Osteoblast (primary cell): ENCODE data around the gene SARS1. TPM values are rescaled to one million over a fixed set of nuclear protein-coding genes. Genes with fewer than 3 reads are reported as not detected.
A peak's percentile ranks its signal among the peaks of the same experiment; 100 is the strongest.
"Not testable (repeated sequence)": the region's sequence is repeated elsewhere in the genome, so short reads cannot be mapped to it uniquely, and the experiment has no call there.

Experiments
- DNase-seq: peaks from one replicate; pipeline ENCODE4 v3.0.0; 2011; ENCODE audit warnings: low spot score, mixed read lengths; ENCODE audit not compliant: insufficient read length; ENCODE audit errors: missing footprints
- H2AFZ ChIP-seq: 2 replicates; pipeline ENCODE4 v1.6.0; 2011; ENCODE audit warnings: mild to moderate bottlenecking, low read length
- H3K27ac ChIP-seq: 2 replicates; pipeline ENCODE4 v1.5.1; 2011; ENCODE audit warnings: mild to moderate bottlenecking, low read depth, low read length, moderate library complexity
- H3K27me3 ChIP-seq: 2 replicates; pipeline ENCODE4 v1.6.0; 2012; ENCODE audit warnings: mild to moderate bottlenecking, control low read depth, inconsistent platforms, low read length, moderate library complexity; ENCODE audit not compliant: insufficient read depth
- H3K36me3 ChIP-seq: 2 replicates; pipeline ENCODE4 v1.5.1; 2011; ENCODE audit warnings: mild to moderate bottlenecking, low read length, control low read depth, moderate library complexity; ENCODE audit not compliant: insufficient read depth
- H3K4me1 ChIP-seq: 2 replicates; pipeline ENCODE4 v1.5.1; 2011; ENCODE audit warnings: mild to moderate bottlenecking, low read length, control low read depth, moderate library complexity; ENCODE audit not compliant: insufficient read depth
- H3K4me2 ChIP-seq: 2 replicates; pipeline ENCODE4 v1.6.0; 2011; ENCODE audit warnings: mild to moderate bottlenecking, low read length; ENCODE audit not compliant: insufficient read depth
- H3K4me3 ChIP-seq: fragments of 200-600 bp; sonication (generic); 3 replicates; pipeline ENCODE4 v1.5.1; 2012; ENCODE audit warnings: mild to moderate bottlenecking, low read length, inconsistent platforms; ENCODE audit not compliant: insufficient read depth
- H3K79me2 ChIP-seq: 2 replicates; pipeline ENCODE4 v1.6.0; 2012; ENCODE audit warnings: mild to moderate bottlenecking, low read length, control low read depth, inconsistent platforms; ENCODE audit not compliant: insufficient read depth
- H3K9me3 ChIP-seq: 2 replicates; pipeline ENCODE4 v1.5.1; 2011; ENCODE audit warnings: low read depth, low read length, control low read depth
- H4K20me1 ChIP-seq: 2 replicates; pipeline ENCODE4 v1.6.0; 2012; ENCODE audit warnings: mild to moderate bottlenecking, low read length, control low read depth; ENCODE audit not compliant: insufficient read depth
- total RNA-seq: library from RNA; depleted of rRNA; stranded (reverse); fragments of >200 nt; gene quantifications from 2 replicates; pipeline ENCODE4 v1.2.3, GENCODE V29; 2012
- TF ChIP-seq, protein P1 (sequence below): IDR thresholded peaks from 2 replicates; pipeline ENCODE4 v1.5.1; 2011; ENCODE audit warnings: mild to moderate bottlenecking, low read depth, low read length, moderate library complexity; ENCODE audit errors: extremely low read depth

Gene SARS1
- total RNA-seq, 1 donor: 392 TPM

GRCh38 chr1:109170035-109170764, 43.5 kb upstream of the SARS1 start:
- H3K4me1 ChIP-seq: peaks cover 6% of the 10 kb centered on the region
- no peaks in the 10 kb centered on the region for H4K20me1 ChIP-seq
- H3K27ac ChIP-seq: no peak overlapping the region
- no peak overlapping the region for H3K4me2 ChIP-seq
- no peaks in the 10 kb centered on the region for H3K9me3 ChIP-seq
- no peaks in the 10 kb centered on the region for H3K27me3 ChIP-seq
- no peak overlapping the region for H2AFZ ChIP-seq
- no peak overlapping the region for H3K4me3 ChIP-seq
- TF ChIP-seq, protein P1, sequence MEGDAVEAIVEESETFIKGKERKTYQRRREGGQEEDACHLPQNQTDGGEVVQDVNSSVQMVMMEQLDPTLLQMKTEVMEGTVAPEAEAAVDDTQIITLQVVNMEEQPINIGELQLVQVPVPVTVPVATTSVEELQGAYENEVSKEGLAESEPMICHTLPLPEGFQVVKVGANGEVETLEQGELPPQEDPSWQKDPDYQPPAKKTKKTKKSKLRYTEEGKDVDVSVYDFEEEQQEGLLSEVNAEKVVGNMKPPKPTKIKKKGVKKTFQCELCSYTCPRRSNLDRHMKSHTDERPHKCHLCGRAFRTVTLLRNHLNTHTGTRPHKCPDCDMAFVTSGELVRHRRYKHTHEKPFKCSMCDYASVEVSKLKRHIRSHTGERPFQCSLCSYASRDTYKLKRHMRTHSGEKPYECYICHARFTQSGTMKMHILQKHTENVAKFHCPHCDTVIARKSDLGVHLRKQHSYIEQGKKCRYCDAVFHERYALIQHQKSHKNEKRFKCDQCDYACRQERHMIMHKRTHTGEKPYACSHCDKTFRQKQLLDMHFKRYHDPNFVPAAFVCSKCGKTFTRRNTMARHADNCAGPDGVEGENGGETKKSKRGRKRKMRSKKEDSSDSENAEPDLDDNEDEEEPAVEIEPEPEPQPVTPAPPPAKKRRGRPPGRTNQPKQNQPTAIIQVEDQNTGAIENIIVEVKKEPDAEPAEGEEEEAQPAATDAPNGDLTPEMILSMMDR: no peak
- H3K36me3 ChIP-seq: no peaks in the 10 kb centered on the region
- no peak for DNase-seq
- H3K79me2 ChIP-seq: no peaks in the 10 kb centered on the region

DNA sequence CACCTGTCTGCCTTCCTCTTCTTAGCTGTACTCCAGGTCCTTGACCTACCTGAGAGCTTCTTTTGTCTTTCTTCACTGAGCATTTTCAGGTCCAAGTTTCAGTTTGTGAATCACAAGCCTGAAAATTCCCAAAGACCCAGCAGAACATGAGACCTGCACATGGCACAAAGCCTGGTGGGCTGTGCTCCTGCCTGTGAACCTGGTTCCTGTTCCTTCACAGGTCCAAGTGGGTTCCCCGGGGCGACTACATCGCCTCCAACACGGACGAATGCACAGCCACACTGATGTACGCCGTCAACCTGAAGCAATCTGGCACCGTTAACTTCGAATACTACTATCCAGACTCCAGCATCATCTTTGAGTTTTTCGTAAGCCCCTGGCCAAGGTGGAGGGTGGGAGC, 42.1 kb upstream of the SARS1 start:
- TF ChIP-seq, protein P1: no peak
- Histone ChIP-seq H3K4me2 (no peak overlapping the region), H4K20me1 (no peaks in the 10 kb centered on the region), H3K27me3 (no peaks in the 10 kb centered on the region), H2AFZ (no peak overlapping the region), H3K9me3 (no peaks in the 10 kb centered on the region), H3K27ac (no peak overlapping the region), H3K79me2 (no peaks in the 10 kb centered on the region), H3K4me3 (no peak overlapping the region), H3K36me3 (no peaks in the 10 kb centered on the region), H3K4me1 (peaks cover 6% of the 10 kb centered on the region)
- no peak for DNase-seq

DNA sequence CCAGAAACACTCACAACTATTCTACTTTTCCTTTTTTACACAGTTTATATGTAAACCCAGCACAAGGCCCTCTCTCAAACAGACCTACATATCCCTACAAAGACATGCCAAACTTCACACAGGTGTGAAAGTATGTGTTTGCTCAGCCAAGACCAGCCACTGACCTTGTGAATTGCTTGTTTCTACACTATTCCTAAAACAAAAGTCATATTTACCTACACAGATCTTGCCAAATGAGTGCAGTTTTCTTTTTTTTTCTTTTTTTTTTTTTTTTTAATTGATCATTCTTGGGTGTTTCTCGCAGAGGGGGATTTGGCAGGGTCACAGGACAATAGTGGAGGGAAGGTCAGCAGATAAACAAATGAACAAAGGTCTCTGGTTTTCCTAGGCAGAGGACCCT, 37.4 kb upstream of the SARS1 start:
- not testable (repeated sequence) for DNase-seq, H3K9me3 ChIP-seq, H3K27ac ChIP-seq, H4K20me1 ChIP-seq, H2AFZ ChIP-seq, H3K4me3 ChIP-seq, H3K4me1 ChIP-seq, H3K27me3 ChIP-seq, H3K36me3 ChIP-seq, H3K4me2 ChIP-seq, H3K79me2 ChIP-seq

- H3K36me3 ChIP-seq, H3K4me2 ChIP-seq, H3K27ac ChIP-seq, H3K27me3 ChIP-seq, H4K20me1 ChIP-seq, H3K4me3 ChIP-seq, DNase-seq, H3K9me3 ChIP-seq, H3K79me2 ChIP-seq, H2AFZ ChIP-seq: not testable (repeated sequence)
- H3K4me1 ChIP-seq: peaks cover 16% of the 10 kb centered on the region
Observed at GRCh38 chr1:109180715-109181084, 33.0 kb upstream of the SARS1 start.

DNA sequence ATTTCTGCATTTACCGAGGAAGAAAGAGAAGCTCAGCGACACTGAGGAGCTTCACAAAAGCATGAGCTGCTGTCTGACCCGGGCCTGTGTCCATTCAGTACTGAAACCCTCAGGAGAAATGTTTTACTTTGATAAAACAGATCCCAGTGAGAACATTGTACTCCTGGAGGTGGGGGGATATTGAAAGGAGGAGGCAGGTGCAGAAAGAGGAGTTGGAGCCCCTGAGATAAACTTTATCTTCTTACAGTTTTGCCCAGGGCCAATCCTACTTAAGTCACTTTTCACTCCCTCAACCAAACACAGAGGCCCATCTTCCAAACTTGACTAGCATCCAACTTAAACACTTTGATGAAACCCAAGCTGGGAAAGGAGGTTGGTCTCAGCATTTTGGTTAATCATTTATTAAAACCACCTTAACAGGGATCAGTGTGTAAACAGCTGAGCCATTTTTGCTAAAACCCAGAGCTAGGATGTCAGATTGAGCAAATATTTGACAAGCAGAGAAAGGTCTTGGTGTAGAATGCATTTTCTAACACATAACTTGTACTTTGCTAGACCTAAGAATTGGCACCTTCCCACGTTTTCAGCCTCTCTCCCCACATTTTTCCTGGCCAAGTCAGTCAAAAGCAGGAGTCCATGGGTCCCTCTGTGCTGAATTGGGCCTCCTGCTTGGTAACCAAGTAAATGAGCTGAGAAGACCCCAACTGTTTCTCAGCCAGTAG, 32.5 kb upstream of the SARS1 start:
- Histone ChIP-seq H3K27ac (no peak overlapping the region), H3K4me1 (peaks cover 21% of the 10 kb centered on the region), H4K20me1 (no peaks in the 10 kb centered on the region), H3K4me3 (no peak overlapping the region), H3K9me3 (peaks cover 5% of the 10 kb centered on the region), H3K79me2 (no peaks in the 10 kb centered on the region), H3K27me3 (no peaks in the 10 kb centered on the region), H2AFZ (no peak overlapping the region), H3K36me3 (no peaks in the 10 kb centered on the region), H3K4me2 (no peak overlapping the region)
- DNase-seq: peak; percentile 81
- TF ChIP-seq, protein P1: no peak
